Large intestine (tissue), 3 donors: ENCODE data around the gene PHETA2. TPM values are rescaled to one million over a fixed set of nuclear protein-coding genes. Genes with fewer than 3 reads are reported as not detected.
"Not testable (repeated sequence)": the region's sequence is repeated elsewhere in the genome, so short reads cannot be mapped to it uniquely, and the experiment has no call there.

Source experiments
- DNase-seq, 2 donors: peaks; one replicate each; pipeline versions ENCODE4 v3.0.0 to v3.0.0-alpha.2; 2013
- H3K27ac ChIP-seq: one replicate; pipeline ENCODE4 v1.5.1; 2013; ENCODE audit warnings: low read length
- H3K27me3 ChIP-seq: 2 replicates; pipeline ENCODE4 v1.6.1; 2013; ENCODE audit warnings: low read length; ENCODE audit not compliant: control insufficient read depth, insufficient read depth
- H3K36me3 ChIP-seq: 2 replicates; pipeline ENCODE4 v1.6.1; 2013; ENCODE audit warnings: low read length; ENCODE audit not compliant: control insufficient read depth, insufficient read depth
- H3K4me1 ChIP-seq: one replicate; pipeline ENCODE4 v1.6.1; 2013; ENCODE audit warnings: low read length; ENCODE audit not compliant: control insufficient read depth, insufficient read depth
- H3K4me3 ChIP-seq: one replicate; pipeline ENCODE4 v1.5.1; 2013; ENCODE audit warnings: low read length
- H3K9me3 ChIP-seq: one replicate; pipeline ENCODE4 v1.6.1; 2013; ENCODE audit warnings: mild to moderate bottlenecking, low read depth, low read length, moderate library complexity; ENCODE audit not compliant: control insufficient read depth
- WGBS: methylation state at CpG from one replicate; pipeline ENCODE4 v1.1.5; 2013; ENCODE audit warnings: low lambda C conversion rate; ENCODE audit not compliant: insufficient coverage; 5-methylcytosine and 5-hydroxymethylcytosine counted together
- polyA plus RNA-seq: library from polyadenylated mRNA; unstranded; fragments of 120-200 nt; gene quantifications from one replicate; pipeline ENCODE4 v1.2.1, GENCODE V29; 2013

Gene PHETA2
- polyA plus RNA-seq, 1 donor: 10.7 TPM

- H3K4me1 ChIP-seq, H3K4me3 ChIP-seq, H3K27me3 ChIP-seq, H3K27ac ChIP-seq, DNase-seq, H3K36me3 ChIP-seq: not testable (repeated sequence)
- H3K9me3 ChIP-seq: peaks cover 28% of the 10 kb centered on the region
- WGBS: no CpG with 5 or more reads among the region's 6 CpGs
These were observed 30.3 kb downstream of the PHETA2 start for GRCh38 chr22:42104332-42104860.

GRCh38 chr22:42108848-42109247, 34.8 kb downstream of the PHETA2 start:
- no peak for DNase-seq
- Histone ChIP-seq H3K4me3 (no peak overlapping the region), H3K27me3 (no peaks in the 10 kb centered on the region), H3K27ac (no peak overlapping the region), H3K36me3 (no peaks in the 10 kb centered on the region), H3K9me3 (peaks cover 8% of the 10 kb centered on the region), H3K4me1 (no peaks in the 10 kb centered on the region)
- WGBS: no CpG with 5 or more reads among the region's 18 CpGs

- H3K4me1 ChIP-seq: no peaks in the 10 kb centered on the region
- no peaks in the 10 kb centered on the region for H3K27me3 ChIP-seq
- peaks cover 9% of the 10 kb centered on the region for H3K9me3 ChIP-seq
- no peak overlapping the region for H3K4me3 ChIP-seq
- H3K36me3 ChIP-seq: no peaks in the 10 kb centered on the region
- no peak for DNase-seq
- no peak overlapping the region for H3K27ac ChIP-seq
- no CpG with 5 or more reads among the region's 4 CpGs for WGBS
These were observed 37.8 kb downstream of the PHETA2 start for GRCh38 chr22:42111798-42112197.

GRCh38 chr22:42112793-42113192, 38.7 kb downstream of the PHETA2 start:
- H3K4me3 ChIP-seq, H3K27me3 ChIP-seq, H3K36me3 ChIP-seq, H3K9me3 ChIP-seq, H3K4me1 ChIP-seq, DNase-seq, H3K27ac ChIP-seq: not testable (repeated sequence)
- no CpG with 5 or more reads among the region's 4 CpGs for WGBS

- no CpG with 5 or more reads among the region's 7 CpGs for WGBS
- Histone ChIP-seq H3K27me3 (no peaks in the 10 kb centered on the region), H3K4me1 (no peaks in the 10 kb centered on the region), H3K27ac (no peak overlapping the region), H3K4me3 (no peak overlapping the region), H3K9me3 (peaks cover 7% of the 10 kb centered on the region), H3K36me3 (no peaks in the 10 kb centered on the region)
- DNase-seq: no peak
These were observed 40.7 kb downstream of the PHETA2 start for GRCh38 chr22:42114721-42115120.

- not testable (repeated sequence) for H3K36me3 ChIP-seq, DNase-seq, H3K4me1 ChIP-seq, H3K4me3 ChIP-seq, H3K27me3 ChIP-seq, H3K9me3 ChIP-seq, H3K27ac ChIP-seq
- 88% methylated on average over 3 of the region's 6 CpGs for WGBS
These were observed 41.4 kb downstream of the PHETA2 start for GRCh38 chr22:42115420-42115830.

- no peaks in the 10 kb centered on the region for H3K4me1 ChIP-seq
- H3K27ac ChIP-seq: no peak overlapping the region
- H3K27me3 ChIP-seq: no peaks in the 10 kb centered on the region
- no peak for DNase-seq
- no peak overlapping the region for H3K4me3 ChIP-seq
- no peaks in the 10 kb centered on the region for H3K36me3 ChIP-seq
- H3K9me3 ChIP-seq: peaks cover 7% of the 10 kb centered on the region
- no CpG with 5 or more reads among the region's 4 CpGs for WGBS
These were observed 42.9 kb downstream of the PHETA2 start for GRCh38 chr22:42116848-42117424.

GRCh38 chr22:42120231-42121021, 46.4 kb downstream of the PHETA2 start:
- not testable (repeated sequence) for H3K27me3 ChIP-seq, H3K4me3 ChIP-seq, H3K27ac ChIP-seq, DNase-seq, H3K4me1 ChIP-seq, H3K9me3 ChIP-seq, H3K36me3 ChIP-seq
- WGBS: no CpG with 5 or more reads among the region's 15 CpGs

- H3K36me3 ChIP-seq, H3K4me1 ChIP-seq, H3K9me3 ChIP-seq, H3K4me3 ChIP-seq, H3K27ac ChIP-seq, H3K27me3 ChIP-seq, DNase-seq: not testable (repeated sequence)
- no CpG with 5 or more reads among the region's 4 CpGs for WGBS
These were observed 49.5 kb downstream of the PHETA2 start for GRCh38 chr22:42123529-42123928.

GRCh38 chr22:42127606-42128005, 53.6 kb downstream of the PHETA2 start:
- H3K4me3 ChIP-seq: no peak overlapping the region
- peaks cover 9% of the 10 kb centered on the region for H3K4me1 ChIP-seq
- no peaks in the 10 kb centered on the region for H3K36me3 ChIP-seq
- peaks cover 15% of the 10 kb centered on the region for H3K9me3 ChIP-seq
- no peak overlapping the region for H3K27ac ChIP-seq
- H3K27me3 ChIP-seq: no peaks in the 10 kb centered on the region
- no peak for DNase-seq
- no CpG with 5 or more reads among the region's 16 CpGs for WGBS
